ENCODE data around the gene DNAJC1. TPM values are rescaled to one million over a fixed set of nuclear protein-coding genes. Genes with fewer than 3 reads are reported as not detected.

The DNAJC1 gene
- total and polyA plus RNA-seq, 2 of the 4 experiments (the other 2 are of a cell fraction): 12.7 to 13.3 TPM

DNA sequence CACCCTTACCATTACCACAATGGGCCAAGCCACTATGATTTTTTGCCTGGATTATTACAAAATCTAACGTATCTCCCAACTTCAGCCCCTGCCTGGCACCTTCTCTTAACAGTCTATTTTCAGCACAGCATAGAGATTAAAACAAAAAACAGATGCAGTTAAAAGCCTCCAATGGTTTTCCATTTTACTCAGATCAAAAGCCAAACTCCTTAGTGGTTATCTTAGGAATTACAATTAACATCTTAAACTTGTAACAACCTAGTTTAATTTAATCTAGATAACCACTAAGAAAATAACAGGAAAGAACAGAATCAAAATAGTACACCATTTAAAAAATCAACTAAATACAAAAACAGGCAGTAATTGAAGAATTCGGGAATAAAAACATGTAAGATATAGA lies 43.5 kb downstream of the DNAJC1 start:
- Histone ChIP-seq H3K23ac (ENCODE audit: low read depth, low read length) (no peak overlapping the region), H2BK20ac (ENCODE audit: low read depth, low read length) (no peak overlapping the region), H3K56ac (ENCODE audit: extremely low read depth, insufficient read depth, low read length) (no peak overlapping the region), H3K4me2 (ENCODE audit: low read depth, low read length) (no peak overlapping the region), H3K4me1 (ENCODE audit: control insufficient read depth, insufficient read depth, low read length) (peaks cover 2% of the 10 kb centered on the region; the same call in 1 of the 2 replicates), H3K4ac (ENCODE audit: low read depth, low read length) (no peak overlapping the region), H3K9me1 (ENCODE audit: insufficient read depth, low read length) (no peaks in the 10 kb centered on the region), H3K36me3 (ENCODE audit: control insufficient read depth, insufficient read depth, low read length) (no peaks in the 10 kb centered on the region), H4K5ac (ENCODE audit: low read depth, low read length) (no peak overlapping the region), H4K91ac (ENCODE audit: insufficient read depth, low read depth, low read length) (no peak overlapping the region), H2BK120ac (ENCODE audit: low read depth, low read length) (no peak overlapping the region), H3K14ac (replicated peaks; ENCODE audit: low read depth, low read length) (no peak overlapping the region), H2BK5ac (ENCODE audit: low read depth, low read length, poor library complexity, severe bottlenecking) (no peak overlapping the region), H4K20me1 (ENCODE audit: insufficient read depth, low read length) (no peaks in the 10 kb centered on the region), H2BK15ac (ENCODE audit: low read depth, low read length) (no peak overlapping the region), H3K9ac (ENCODE audit: low read depth, low read length) (no peak overlapping the region), H3K27ac (ENCODE audit: insufficient read depth, low read length) (no peak overlapping the region), H4K8ac (ENCODE audit: low read depth in 2 of 2, low read length in 2 of 2) (no peak overlapping the region), H2AK9ac (replicated peaks; ENCODE audit: low read depth, low read length, poor library complexity) (no peak overlapping the region), H3K18ac (ENCODE audit: low read depth, low read length) (no peak overlapping the region), H2AK5ac (ENCODE audit: low read depth, low read length) (no peak overlapping the region), H3K9me3 (ENCODE audit: control insufficient read depth, insufficient read depth, low read length) (no peaks in the 10 kb centered on the region), H3K79me1 (ENCODE audit: low read depth in 1 of 2, low read length in 2 of 2) (peaks cover 3 to 15% of the 10 kb centered on the region in 2 experiments; a peak in 2 of 4 replicates), H2AFZ (replicated peaks; ENCODE audit: low read length, poor library complexity) (no peak overlapping the region), H3K4me3 (ENCODE audit: insufficient read depth, low read depth, low read length) (no peak overlapping the region), H3K27me3 (ENCODE audit: control insufficient read depth, insufficient read depth, low read length) (no peaks in the 10 kb centered on the region)
- ChIA-PET POLR2A (ENCODE audit: unreplicated experiment) (no interaction called here), CTCF (no interaction called here)
- in situ Hi-C loops (cut with MboI; ENCODE audit: low sequenced_read_pairs) (loop anchor here (25.0 kb wide), 1 partner anchor 873 kb away; no protein-coding TSS in a partner anchor), intact Hi-C loops (cut with micrococcal nuclease) (loop anchor here (10.0 kb wide), 1 partner anchor 435 kb away; the partner anchor contains the start of gene SKIDA1), dilution Hi-C loops (cut with HindIII; ENCODE audit: low sequenced_read_pairs, unreplicated experiment) (no loop called here)
- TF ChIP-seq, protein P1, sequence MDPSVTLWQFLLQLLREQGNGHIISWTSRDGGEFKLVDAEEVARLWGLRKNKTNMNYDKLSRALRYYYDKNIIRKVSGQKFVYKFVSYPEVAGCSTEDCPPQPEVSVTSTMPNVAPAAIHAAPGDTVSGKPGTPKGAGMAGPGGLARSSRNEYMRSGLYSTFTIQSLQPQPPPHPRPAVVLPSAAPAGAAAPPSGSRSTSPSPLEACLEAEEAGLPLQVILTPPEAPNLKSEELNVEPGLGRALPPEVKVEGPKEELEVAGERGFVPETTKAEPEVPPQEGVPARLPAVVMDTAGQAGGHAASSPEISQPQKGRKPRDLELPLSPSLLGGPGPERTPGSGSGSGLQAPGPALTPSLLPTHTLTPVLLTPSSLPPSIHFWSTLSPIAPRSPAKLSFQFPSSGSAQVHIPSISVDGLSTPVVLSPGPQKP (IDR thresholded peaks at IDR 0.05; ENCODE audit: borderline replicate concordance, low read depth, low read length): no peak
- TF ChIP-seq MXI1 (IDR thresholded peaks at IDR 0.05; ENCODE audit: borderline replicate concordance, low read depth, low read length) (no peak), SMC3 (IDR thresholded peaks at IDR 0.05; ENCODE audit: low read depth, low read length) (no peak), CHD1 (IDR thresholded peaks at IDR 0.05; ENCODE audit: low read depth, low read length) (no peak)
- WGBS, 2 experiments (ENCODE audit: extremely low coverage in 2 of 2, insufficient read length in 1 of 2): no CpG with 5 or more reads among the region's 2 CpGs
- BruUV-seq (replicated peaks): no TSS peak
- DNase-seq (no peak), ATAC-seq (ENCODE audit: low read depth) (no peak)

All from IMR-90 (cell line).